ENCODE results near the gene SF1.

Gene SF1

DNA sequence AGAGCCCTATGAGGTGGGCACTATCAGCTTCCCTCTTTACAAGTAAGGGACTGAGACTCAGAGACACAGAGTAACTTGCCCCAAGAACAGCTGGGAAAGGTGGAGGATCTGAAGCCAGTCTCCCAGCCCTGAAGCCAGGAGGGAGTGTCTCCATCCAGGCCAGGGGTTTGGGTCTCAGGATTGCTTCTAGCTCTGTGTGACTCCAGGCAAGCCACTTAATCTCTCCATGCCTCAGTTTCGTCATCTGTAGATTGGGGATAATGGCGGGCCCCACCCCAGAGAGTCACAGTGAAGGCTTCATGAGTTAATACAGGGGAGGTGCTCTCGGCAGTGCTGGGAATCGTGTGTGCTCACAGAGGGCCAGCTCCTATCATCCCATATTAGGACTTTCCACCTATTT, 14.1 kb upstream of the SF1 start:
- no peak overlapping the region for H3K4me2 ChIP-seq (ENCODE audit: low read depth, low read length)
- H3K4me3 ChIP-seq (ENCODE audit: low read length): no peak overlapping the region
- no peaks in the 10 kb centered on the region for H4K20me1 ChIP-seq (ENCODE audit: insufficient read depth, low read length)
- no peak overlapping the region for H3K27ac ChIP-seq (ENCODE audit: low read length)
- no peak for DNase-seq
- no peaks in the 10 kb centered on the region for H3K27me3 ChIP-seq (replicated peaks; ENCODE audit: insufficient read depth, low read length)
- H3K9me3 ChIP-seq (replicated peaks; ENCODE audit: insufficient read depth, low read length): no peaks in the 10 kb centered on the region
- H3K9me2 ChIP-seq (replicated peaks; ENCODE audit: insufficient read depth, low read length): no peaks in the 10 kb centered on the region
- no peak overlapping the region for H3K9ac ChIP-seq (ENCODE audit: low read length)
- no peaks in the 10 kb centered on the region for H3K4me1 ChIP-seq (ENCODE audit: low read length)
- TF ChIP-seq, protein P1, sequence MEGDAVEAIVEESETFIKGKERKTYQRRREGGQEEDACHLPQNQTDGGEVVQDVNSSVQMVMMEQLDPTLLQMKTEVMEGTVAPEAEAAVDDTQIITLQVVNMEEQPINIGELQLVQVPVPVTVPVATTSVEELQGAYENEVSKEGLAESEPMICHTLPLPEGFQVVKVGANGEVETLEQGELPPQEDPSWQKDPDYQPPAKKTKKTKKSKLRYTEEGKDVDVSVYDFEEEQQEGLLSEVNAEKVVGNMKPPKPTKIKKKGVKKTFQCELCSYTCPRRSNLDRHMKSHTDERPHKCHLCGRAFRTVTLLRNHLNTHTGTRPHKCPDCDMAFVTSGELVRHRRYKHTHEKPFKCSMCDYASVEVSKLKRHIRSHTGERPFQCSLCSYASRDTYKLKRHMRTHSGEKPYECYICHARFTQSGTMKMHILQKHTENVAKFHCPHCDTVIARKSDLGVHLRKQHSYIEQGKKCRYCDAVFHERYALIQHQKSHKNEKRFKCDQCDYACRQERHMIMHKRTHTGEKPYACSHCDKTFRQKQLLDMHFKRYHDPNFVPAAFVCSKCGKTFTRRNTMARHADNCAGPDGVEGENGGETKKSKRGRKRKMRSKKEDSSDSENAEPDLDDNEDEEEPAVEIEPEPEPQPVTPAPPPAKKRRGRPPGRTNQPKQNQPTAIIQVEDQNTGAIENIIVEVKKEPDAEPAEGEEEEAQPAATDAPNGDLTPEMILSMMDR (IDR thresholded peaks at IDR 0.05; ENCODE audit: low read length): no peak
- no peak for TF ChIP-seq EZH2 (optimal IDR thresholded peaks at IDR 0.05; ENCODE audit: low read depth, low read length)
- no peak for TF ChIP-seq EZH2phosphoT487 (IDR thresholded peaks at IDR 0.05; ENCODE audit: low read length)
- H2AFZ ChIP-seq (ENCODE audit: low read length): no peak overlapping the region
- H3K36me3 ChIP-seq (replicated peaks; ENCODE audit: insufficient read depth, low read length): no peaks in the 10 kb centered on the region
- no peaks in the 10 kb centered on the region for H3F3A ChIP-seq (ENCODE audit: insufficient read depth, low read length)
- H3K79me2 ChIP-seq (ENCODE audit: low read length): no peaks in the 10 kb centered on the region

DNA sequence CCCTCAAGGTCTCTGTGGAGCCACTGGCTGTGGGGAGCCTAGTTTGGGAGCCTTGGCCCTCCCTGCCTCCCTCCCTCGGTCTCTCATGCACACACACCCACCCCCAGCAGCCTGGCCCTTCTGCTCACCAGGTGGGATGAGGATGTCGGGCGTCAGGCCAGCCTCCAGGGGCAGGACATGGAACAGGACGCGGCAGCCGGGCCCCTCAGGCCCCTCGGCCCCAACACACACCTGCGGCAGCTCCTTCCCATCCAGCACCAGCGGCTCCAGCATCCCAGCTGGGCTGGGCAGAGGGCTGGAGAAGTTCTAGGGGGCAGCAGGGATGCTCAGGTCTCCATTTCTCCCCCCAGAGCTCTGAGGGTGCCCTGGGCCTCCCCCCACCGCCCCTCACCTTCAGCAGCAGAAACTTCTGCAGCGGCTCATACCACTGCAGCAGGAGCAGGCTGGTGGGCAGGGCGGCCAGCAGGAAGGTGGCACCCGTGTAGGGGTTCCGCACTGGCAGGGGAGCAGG, 13.5 kb upstream of the SF1 start:
- Histone ChIP-seq H3K9ac (ENCODE audit: low read length) (no peak overlapping the region), H3K36me3 (replicated peaks; ENCODE audit: insufficient read depth, low read length) (no peaks in the 10 kb centered on the region), H3F3A (ENCODE audit: insufficient read depth, low read length) (no peaks in the 10 kb centered on the region), H3K27ac (ENCODE audit: low read length) (no peak overlapping the region), H3K9me3 (replicated peaks; ENCODE audit: insufficient read depth, low read length) (no peaks in the 10 kb centered on the region), H3K4me2 (ENCODE audit: low read depth, low read length) (no peak overlapping the region), H4K20me1 (ENCODE audit: insufficient read depth, low read length) (no peaks in the 10 kb centered on the region), H2AFZ (ENCODE audit: low read length) (no peak overlapping the region), H3K4me3 (ENCODE audit: low read length) (no peak overlapping the region), H3K4me1 (ENCODE audit: low read length) (no peaks in the 10 kb centered on the region), H3K9me2 (replicated peaks; ENCODE audit: insufficient read depth, low read length) (no peaks in the 10 kb centered on the region), H3K79me2 (ENCODE audit: low read length) (no peaks in the 10 kb centered on the region), H3K27me3 (replicated peaks; ENCODE audit: insufficient read depth, low read length) (no peaks in the 10 kb centered on the region)
- DNase-seq: no peak
- no peak for TF ChIP-seq EZH2phosphoT487 (IDR thresholded peaks at IDR 0.05; ENCODE audit: low read length)
- TF ChIP-seq EZH2 (optimal IDR thresholded peaks at IDR 0.05; ENCODE audit: low read depth, low read length): no peak
- TF ChIP-seq, protein P1 (IDR thresholded peaks at IDR 0.05; ENCODE audit: low read length): no peak

DNA sequence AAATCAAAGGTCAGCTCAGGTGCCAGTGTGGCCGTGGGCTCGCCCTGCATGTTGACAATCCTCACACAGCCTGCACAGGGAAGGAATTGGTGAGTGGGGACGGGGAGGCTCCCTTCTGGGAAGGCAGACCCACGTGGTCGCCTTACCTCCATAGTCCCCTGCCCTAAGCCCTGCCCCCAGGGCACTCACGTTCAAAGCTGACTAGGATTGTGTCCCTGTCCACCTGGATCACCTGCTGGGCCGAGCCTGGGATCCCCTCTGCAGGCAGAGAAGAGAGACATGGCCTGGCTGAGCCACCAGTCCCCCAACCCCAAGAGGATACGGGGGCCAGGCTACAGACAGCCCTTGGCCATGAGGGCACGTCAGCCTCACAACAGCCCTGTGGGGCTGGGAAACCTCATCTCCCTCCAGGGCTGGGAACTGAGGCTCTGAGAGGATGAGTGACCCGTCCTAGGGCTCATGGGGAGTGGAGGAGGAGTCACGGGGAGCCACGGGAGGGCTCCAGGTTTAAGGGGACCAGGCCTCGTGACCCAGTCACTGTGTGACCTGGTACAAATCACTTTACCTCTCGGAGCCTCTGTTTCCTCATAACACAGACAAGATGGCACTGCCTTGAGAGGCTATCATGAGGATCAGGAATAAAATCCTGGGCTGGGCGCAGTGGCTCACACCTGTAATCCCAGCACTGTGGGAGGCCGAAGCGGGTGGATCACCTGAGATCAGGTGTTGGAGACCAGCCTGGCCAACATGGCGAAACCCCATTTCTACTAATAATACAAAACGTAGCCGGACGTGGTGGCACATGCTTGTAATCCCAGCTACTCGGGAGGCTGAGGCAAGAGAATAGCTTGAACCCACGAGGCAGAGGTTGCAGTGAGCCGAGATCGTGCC, 12.1 kb upstream of the SF1 start:
- H3K9me3 ChIP-seq (replicated peaks; ENCODE audit: insufficient read depth, low read length): no peaks in the 10 kb centered on the region
- H3K36me3 ChIP-seq (replicated peaks; ENCODE audit: insufficient read depth, low read length): no peaks in the 10 kb centered on the region
- H3K9me2 ChIP-seq (replicated peaks; ENCODE audit: insufficient read depth, low read length): no peaks in the 10 kb centered on the region
- H3F3A ChIP-seq (ENCODE audit: insufficient read depth, low read length): no peaks in the 10 kb centered on the region
- H3K4me1 ChIP-seq (ENCODE audit: low read length): no peaks in the 10 kb centered on the region
- no peaks in the 10 kb centered on the region for H4K20me1 ChIP-seq (ENCODE audit: insufficient read depth, low read length)
- H3K4me2 ChIP-seq (ENCODE audit: low read depth, low read length): no peak overlapping the region
- no peaks in the 10 kb centered on the region for H3K27me3 ChIP-seq (replicated peaks; ENCODE audit: insufficient read depth, low read length)
- H3K27ac ChIP-seq (ENCODE audit: low read length): no peak overlapping the region
- H3K4me3 ChIP-seq (ENCODE audit: low read length): no peak overlapping the region
- no peak overlapping the region for H3K9ac ChIP-seq (ENCODE audit: low read length)
- TF ChIP-seq EZH2 (optimal IDR thresholded peaks at IDR 0.05; ENCODE audit: low read depth, low read length) (no peak), EZH2phosphoT487 (IDR thresholded peaks at IDR 0.05; ENCODE audit: low read length) (no peak)
- TF ChIP-seq, protein P1 (IDR thresholded peaks at IDR 0.05; ENCODE audit: low read length): no peak
- DNase-seq: no peak
- H3K79me2 ChIP-seq (ENCODE audit: low read length): no peaks in the 10 kb centered on the region
- no peak overlapping the region for H2AFZ ChIP-seq (ENCODE audit: low read length)

Data from MM.1S (cell line).